GM23338 (cell line): ENCODE data around the gene ENDOV. TPM values are rescaled to one million over a fixed set of nuclear protein-coding genes. Genes with fewer than 3 reads are reported as not detected.
A peak's percentile ranks its signal among the peaks of the same experiment; 100 is the strongest.

Experiments
- ATAC-seq: fragments of 200-7000 bp; cut with Tn5 transposase; 3 replicates; pipeline ENCODE4 v1.9.1; 2020
- DNase-seq: peaks from one replicate; pipeline ENCODE4 v3.0.0-alpha.2; 2015; ENCODE audit warnings: low spot score
- H2AFZ ChIP-seq: fragments of 200-600 bp; sonication (generic); 2 replicates; pipeline ENCODE4 v1.8.0; 2016; ENCODE audit warnings: antibody characterized with exemption, mild to moderate bottlenecking, moderate library complexity
- H3F3A ChIP-seq: fragments of 200-600 bp; sonication (generic); replicated peaks from 2 replicates; pipeline ENCODE4 v1.8.0; 2017; ENCODE audit warnings: antibody characterized with exemption, mixed run types, low read depth
- H3K27ac ChIP-seq: fragments of 200-600 bp; sonication (generic); 2 replicates; pipeline ENCODE4 v1.6.1; 2016; ENCODE audit warnings: low read depth
- H3K27me3 ChIP-seq: fragments of 200-600 bp; sonication (generic); 2 replicates; pipeline ENCODE4 v1.8.0; 2016; ENCODE audit warnings: mild to moderate bottlenecking, mixed run types, moderate library complexity; ENCODE audit not compliant: insufficient read depth
- H3K36me3 ChIP-seq: fragments of 200-600 bp; sonication (generic); 2 replicates; pipeline ENCODE4 v1.8.0; 2016; ENCODE audit warnings: mild to moderate bottlenecking; ENCODE audit not compliant: insufficient read depth
- H3K4me1 ChIP-seq: fragments of 200-600 bp; sonication (generic); 2 replicates; pipeline ENCODE4 v1.8.0; 2016; ENCODE audit warnings: mild to moderate bottlenecking, moderate library complexity; ENCODE audit not compliant: insufficient read depth
- H3K4me2 ChIP-seq: fragments of 200-600 bp; sonication (generic); 2 replicates; pipeline ENCODE4 v1.7.1; 2017; ENCODE audit warnings: mixed run types
- H3K4me3 ChIP-seq: fragments of 200-600 bp; sonication (generic); 2 replicates; pipeline ENCODE4 v1.6.1; 2016; ENCODE audit warnings: mixed run types
- H3K79me2 ChIP-seq: fragments of 200-600 bp; sonication (generic); replicated peaks from 2 replicates; pipeline ENCODE4 v1.8.0; 2017; ENCODE audit warnings: mild to moderate bottlenecking; ENCODE audit not compliant: insufficient read depth
- H3K9me2 ChIP-seq: fragments of 200-600 bp; sonication (generic); 2 replicates; pipeline ENCODE4 v1.8.0; 2017; ENCODE audit not compliant: insufficient read depth
- H4K20me1 ChIP-seq: fragments of 200-600 bp; sonication (generic); replicated peaks from 2 replicates; pipeline ENCODE4 v1.8.0; 2017; ENCODE audit warnings: mild to moderate bottlenecking; ENCODE audit not compliant: insufficient read depth
- H3K27ac Mint-ChIP-seq: 2 replicates; pipeline ENCODE4 v1.8.0; 2020; ENCODE audit warnings: inconsistent platforms, mild to moderate bottlenecking, moderate library complexity, mixed read lengths
- H3K27me3 Mint-ChIP-seq: 3 replicates; pipeline ENCODE4 v1.8.0; 2022; ENCODE audit warnings: low read depth, mild to moderate bottlenecking, moderate library complexity, mixed read lengths, inconsistent platforms; ENCODE audit not compliant: insufficient read depth, poor library complexity
- H3K36me3 Mint-ChIP-seq: 3 replicates; pipeline ENCODE4 v1.8.0; 2021; ENCODE audit warnings: low read depth, mild to moderate bottlenecking, inconsistent platforms, moderate library complexity, mixed read lengths
- H3K4me1 Mint-ChIP-seq: 3 replicates; pipeline ENCODE4 v1.8.0; 2020; ENCODE audit warnings: mild to moderate bottlenecking, inconsistent platforms, mixed read lengths
- H3K4me3 Mint-ChIP-seq: 3 replicates; pipeline ENCODE4 v1.8.0; 2021; ENCODE audit warnings: moderate library complexity, mild to moderate bottlenecking, inconsistent platforms, mixed read lengths
- H3K9me3 Mint-ChIP-seq: 3 replicates; pipeline ENCODE4 v1.8.0; 2020; ENCODE audit warnings: moderate library complexity, mild to moderate bottlenecking, inconsistent platforms, mixed read lengths
- EZH2 ChIP-seq: fragments of 200-600 bp; sonication (generic); IDR thresholded peaks from one replicate; pipeline ENCODE4 v1.8.0; 2017; ENCODE audit warnings: antibody characterized with exemption, mild to moderate bottlenecking, low read depth; ENCODE audit not compliant: unreplicated experiment
- EZH2phosphoT487 ChIP-seq: fragments of 200-600 bp; sonication (generic); IDR thresholded peaks from one replicate; pipeline ENCODE4 v1.8.1; 2018; ENCODE audit warnings: antibody characterized with exemption; ENCODE audit not compliant: unreplicated experiment
- JUNB ChIP-seq: IDR thresholded peaks from one replicate; pipeline ENCODE4 v1.6.1; 2016; ENCODE audit warnings: antibody characterized with exemption; ENCODE audit not compliant: unreplicated experiment
- NANOG ChIP-seq: IDR thresholded peaks from 2 replicates; pipeline ENCODE4 v1.6.1; 2016; ENCODE audit warnings: antibody characterized with exemption, borderline replicate concordance
- POLR2AphosphoS5 ChIP-seq: IDR thresholded peaks from 2 replicates; pipeline ENCODE4 v1.6.1; 2016; ENCODE audit warnings: antibody characterized with exemption, low read depth
- STAT1 ChIP-seq: IDR thresholded peaks from one replicate; pipeline ENCODE4 v1.6.1; 2016; ENCODE audit warnings: antibody characterized with exemption; ENCODE audit not compliant: unreplicated experiment
- ZNF114 ChIP-seq: fragments of 250-450 bp; sonication (Bioruptor Pico); IDR thresholded peaks from 2 replicates; pipeline ENCODE4 v1.5.0; 2020; ENCODE audit warnings: mild to moderate bottlenecking, moderate library complexity
- ZNF462 ChIP-seq: fragments of 250-450 bp; sonication (Bioruptor Pico); IDR thresholded peaks from 2 replicates; pipeline ENCODE4 v1.5.0; 2020; ENCODE audit warnings: mild to moderate bottlenecking, moderate library complexity
- polyA plus RNA-seq: library from polyadenylated mRNA; unstranded; fragments of >200 nt; fragmentation: Nextera tagmentation; extraction: Ambion mirVana; gene quantifications from 2 replicates; pipeline ENCODE4 v1.2.1, GENCODE V29; 2016
- total RNA-seq: library from RNA; depleted of rRNA; stranded (reverse); fragments of >200 nt; shearing (Covaris generic); gene quantifications from 2 replicates; pipeline ENCODE4 v1.2.3, GENCODE V29; 2014
- TF ChIP-seq, protein P1 (sequence below): IDR thresholded peaks from 2 replicates; pipeline ENCODE4 v1.6.1; 2016; ENCODE audit warnings: antibody characterized with exemption

Gene ENDOV
- total and polyA plus RNA-seq, 2 experiments from 2014 or later, result 11.5 to 16.1 TPM

DNA sequence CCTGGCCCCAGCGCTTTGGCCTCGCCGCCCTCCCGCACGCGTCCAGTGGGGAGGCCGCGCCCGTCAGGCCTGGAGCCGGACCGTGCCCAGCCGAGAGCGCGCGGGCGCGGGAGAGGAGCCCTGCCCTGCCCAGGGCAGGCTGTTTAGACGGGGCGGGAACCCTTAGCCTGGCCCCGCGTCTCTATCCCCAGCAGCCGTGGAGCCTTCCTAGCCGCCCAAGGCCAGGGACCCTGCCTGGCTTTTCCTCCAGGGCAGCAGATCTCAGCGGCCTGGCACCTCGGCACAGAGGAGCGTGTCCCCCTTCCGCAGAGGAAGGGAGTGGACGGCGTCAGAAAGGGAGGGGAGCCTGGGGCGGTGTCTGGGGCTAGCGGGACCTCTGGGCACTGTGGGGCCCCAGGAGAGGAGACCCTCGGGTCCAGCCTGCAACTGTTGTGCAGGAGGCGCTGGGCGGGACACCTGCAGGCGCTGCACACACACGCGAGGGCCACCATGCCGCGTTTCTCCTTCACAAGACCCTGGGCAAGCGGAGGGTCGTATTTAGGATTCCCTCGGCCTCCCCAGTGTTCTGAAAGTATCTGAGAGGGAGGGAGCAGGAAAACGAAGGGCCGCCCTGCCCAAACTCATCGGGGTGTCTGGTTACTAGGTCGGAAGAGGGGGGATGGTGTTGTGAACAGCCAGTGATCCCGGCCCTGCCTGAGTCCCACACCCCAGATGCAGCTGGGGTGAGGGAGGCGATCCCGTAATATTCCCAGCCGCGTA is 63.7 kb downstream of the ENDOV start:
- Histone ChIP-seq H2AFZ (peak overlapping the region; percentile 91), H3F3A (no peaks in the 10 kb centered on the region), H3K4me2 (peak overlapping the region; percentile 84), H3K36me3 (no peaks in the 10 kb centered on the region), H3K4me1 (peaks cover 7% of the 10 kb centered on the region; the same call in 1 of the 2 replicates), H3K79me2 (no peaks in the 10 kb centered on the region), H3K9me2 (no peaks in the 10 kb centered on the region), H3K27ac (no peak overlapping the region), H3K4me3 (peak overlapping the region; percentile 60), H4K20me1 (0 out of 2 replicates have a peak, but pooled peaks cover 5% of the 10 kb centered on the region), H3K27me3 (peaks cover 88% of the 10 kb centered on the region)
- Mint-ChIP-seq H3K4me3 (peak overlapping the region; percentile 59), H3K9me3 (no peaks in the 10 kb centered on the region; the same call in 1 of the 3 replicates), H3K27me3 (peaks cover 74% of the 10 kb centered on the region), H3K4me1 (peaks cover 29% of the 10 kb centered on the region), H3K27ac (no peak overlapping the region), H3K36me3 (peaks cover 3% of the 10 kb centered on the region; the same call in 1 of the 3 replicates)
- ATAC-seq (peak; percentile 25), DNase-seq (peak; percentile 78)
- TF ChIP-seq STAT1 (no peak), ZNF114 (CRISPR knock-in tag) (no peak), JUNB (no peak), EZH2 (peak; percentile 79)

- H4K20me1 ChIP-seq, result 0 out of 2 replicates have a peak, but pooled peaks cover 5% of the 10 kb centered on the region
- Mint-ChIP-seq H3K4me1 (peaks cover 29% of the 10 kb centered on the region), H3K36me3 (peaks cover 3% of the 10 kb centered on the region; the same call in 1 of the 3 replicates), H3K4me3 (peak overlapping the region; percentile 59), H3K27ac (no peak overlapping the region), H3K27me3 (peaks cover 69% of the 10 kb centered on the region), H3K9me3 (no peaks in the 10 kb centered on the region; the same call in 1 of the 3 replicates)
- peaks cover 7% of the 10 kb centered on the region; the same call in 1 of the 2 replicates for H3K4me1 ChIP-seq
- H3K9me2 ChIP-seq, result no peaks in the 10 kb centered on the region
- peaks cover 83% of the 10 kb centered on the region for H3K27me3 ChIP-seq
- no peaks in the 10 kb centered on the region for H3K36me3 ChIP-seq
- H3K4me2 ChIP-seq, result peak overlapping the region; percentile 84
- TF ChIP-seq EZH2phosphoT487 (no peak), EZH2 (peak; percentile 5), POLR2AphosphoS5 (no peak), NANOG (no peak), ZNF462 (CRISPR knock-in tag) (no peak), STAT1 (no peak)
- TF ChIP-seq, protein P1, sequence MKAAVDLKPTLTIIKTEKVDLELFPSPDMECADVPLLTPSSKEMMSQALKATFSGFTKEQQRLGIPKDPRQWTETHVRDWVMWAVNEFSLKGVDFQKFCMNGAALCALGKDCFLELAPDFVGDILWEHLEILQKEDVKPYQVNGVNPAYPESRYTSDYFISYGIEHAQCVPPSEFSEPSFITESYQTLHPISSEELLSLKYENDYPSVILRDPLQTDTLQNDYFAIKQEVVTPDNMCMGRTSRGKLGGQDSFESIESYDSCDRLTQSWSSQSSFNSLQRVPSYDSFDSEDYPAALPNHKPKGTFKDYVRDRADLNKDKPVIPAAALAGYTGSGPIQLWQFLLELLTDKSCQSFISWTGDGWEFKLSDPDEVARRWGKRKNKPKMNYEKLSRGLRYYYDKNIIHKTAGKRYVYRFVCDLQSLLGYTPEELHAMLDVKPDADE, result no peak
- DNase-seq, result no peak
- H3K79me2 ChIP-seq, result no peaks in the 10 kb centered on the region
- peak overlapping the region; percentile 91 for H2AFZ ChIP-seq
- H3K27ac ChIP-seq, result no peak overlapping the region
- ATAC-seq, result no peak
- H3K4me3 ChIP-seq, result peak overlapping the region; percentile 60
- no peaks in the 10 kb centered on the region for H3F3A ChIP-seq
These were observed 64.2 kb downstream of the ENDOV start for GRCh38 chr17:80479246-80479566.
